ENCODE results near the gene GPATCH2. TPM values are rescaled to one million over a fixed set of nuclear protein-coding genes. Genes with fewer than 3 reads are reported as not detected.

GPATCH2 gene
- 10 to 100 TPM in 2 of 4 donors, 1 to 10 TPM in 2; 6.1 to 16.6 (median 11.0) TPM for total RNA-seq

- Histone ChIP-seq H3K9me3 (no peaks in the 10 kb centered on the region), H3K4me3 (peak within 1 kb of the TSS; percentile 65 to 92 (median 86)), H3K4me1 (peaks cover 0 to 47% (median 12%) of the 10 kb centered on the region in 3 donors), H3K27ac (peak within 1 kb of the TSS; percentile 82 to 94 (median 90)), H3K27me3 (no peaks in the 10 kb centered on the region), H3K36me3 (no peaks in the 10 kb centered on the region)
- intact Hi-C loops (cut with DNase I) = no loop called here
- TF ChIP-seq CTCF (IDR thresholded peaks at IDR 0.05) = peak in 4 of 6 experiments; percentile 0 to 48 (median 38)
- peak in 1 of 4 donors; percentile 28 for TF ChIP-seq POLR2A (IDR thresholded peaks at IDR 0.05)
- DNase-seq = peak; percentile 14
- 0 to 2% methylated on average over 28 to 30 of the region's 42 CpGs for WGBS, 2 donors
Observed at GRCh38 chr1:217630711-217631591, at the start of gene GPATCH2, which contains the start of gene SPATA17. GPATCH2 (minus strand) TSS chr1:217631090; CDS start chr1:217630971, 119 bp downstream. SPATA17 (plus strand) TSS chr1:217631344; CDS start chr1:217631379, 35 bp downstream.

GRCh38 chr1:217674028-217674729 lies 43.3 kb upstream of the GPATCH2 start:
- Histone ChIP-seq H3K9me3 (no peaks in the 10 kb centered on the region), H3K36me3 (no peaks in the 10 kb centered on the region), H3K27me3 (no peaks in the 10 kb centered on the region), H3K27ac (no peak overlapping the region), H3K4me3 (no peak overlapping the region), H3K4me1 (no peaks in the 10 kb centered on the region)
- no peak for TF ChIP-seq POLR2A (IDR thresholded peaks at IDR 0.05)
- no peak for TF ChIP-seq CTCF (IDR thresholded peaks at IDR 0.05)
- 33 to 46% methylated on average over 2 of the region's 4 CpGs for WGBS, 2 donors
- no peak for DNase-seq
- intact Hi-C loops (cut with DNase I) = no loop called here

- DNase-seq = no peak
- intact Hi-C loops (cut with DNase I) = no loop called here
- Histone ChIP-seq H3K9me3 (no peaks in the 10 kb centered on the region), H3K4me1 (no peaks in the 10 kb centered on the region), H3K27ac (no peak overlapping the region), H3K27me3 (no peaks in the 10 kb centered on the region), H3K36me3 (no peaks in the 10 kb centered on the region), H3K4me3 (no peak overlapping the region)
- TF ChIP-seq CTCF (IDR thresholded peaks at IDR 0.05) (no peak), POLR2A (IDR thresholded peaks at IDR 0.05) (no peak)
- WGBS, 2 donors = 63 to 68% methylated on average over 2 of the region's 2 CpGs
Observed at GRCh38 chr1:217673387-217673786, 42.5 kb upstream of the GPATCH2 start.

GRCh38 chr1:217668351-217668940 lies 37.6 kb upstream of the GPATCH2 start:
- no peaks in the 10 kb centered on the region for H3K4me1 ChIP-seq
- 58 to 70% methylated on average over 2 of the region's 2 CpGs for WGBS, 2 donors

More at GRCh38 chr1:217668351-217668940, 37.6 kb upstream of the GPATCH2 start:
- no peak for DNase-seq
- no peak overlapping the region for H3K27ac ChIP-seq
- H3K4me3 ChIP-seq = no peak overlapping the region
- no peaks in the 10 kb centered on the region for H3K9me3 ChIP-seq
- no peaks in the 10 kb centered on the region for H3K27me3 ChIP-seq
- TF ChIP-seq POLR2A (IDR thresholded peaks at IDR 0.05) (no peak), CTCF (IDR thresholded peaks at IDR 0.05) (no peak)
- intact Hi-C loops (cut with DNase I) = no loop called here
- no peaks in the 10 kb centered on the region for H3K36me3 ChIP-seq

Measured in esophagus squamous epithelium (tissue), 5 donors.